Esophagus muscularis mucosa (tissue), 4 donors: Measurements from ENCODE around the gene C16orf46. TPM values are rescaled to one million over a fixed set of nuclear protein-coding genes. Genes with fewer than 3 reads are reported as not detected.

Experiments
- DNase-seq: peaks from one replicate; pipeline ENCODE4 v3.0.0-alpha.2; 2017; ENCODE audit errors: extremely low spot score
- H3K27ac ChIP-seq, 4 donors: fragments of 200-600 bp; sonication (generic); replicated peaks in 1 of 4; 1 replicate in 3 of 4; 2 replicates in 1 of 4; pipeline ENCODE4 v1.5.1; 2016 to 2019; ENCODE audit warnings: mild to moderate bottlenecking in 1 of 4
- H3K27me3 ChIP-seq, 4 donors: fragments of 200-600 bp; sonication (generic); one replicate each; pipeline versions ENCODE4 v1.5.1 to v1.6.0; 2016 to 2019
- H3K36me3 ChIP-seq, 4 donors: fragments of 200-600 bp; sonication (generic); one replicate each; pipeline ENCODE4 v1.5.1; 2016 to 2019
- H3K4me1 ChIP-seq, 4 donors: fragments of 200-600 bp; sonication (generic); one replicate each; pipeline ENCODE4 v1.5.1; 2016 to 2019
- H3K4me3 ChIP-seq, 4 donors: fragments of 200-600 bp; sonication (generic); 1 replicate in 2 of 4; 2 replicates in 2 of 4; pipeline ENCODE4 v1.5.1; 2016 to 2019; ENCODE audit warnings: mild to moderate bottlenecking in 4 of 4, moderate library complexity in 1 of 4
- H3K9me3 ChIP-seq, 4 donors: fragments of 200-600 bp; sonication (generic); 1 replicate in 3 of 4; 2 replicates in 1 of 4; pipeline ENCODE4 v1.5.1; 2016 to 2019
- EP300 ChIP-seq: sonication (generic); formaldehyde crosslinking; IDR thresholded peaks from one replicate; pipeline ENCODE4 v1.6.1; 2017; ENCODE audit warnings: antibody characterized with exemption
- POLR2A ChIP-seq: fragments of 450-650 bp; IDR thresholded peaks from one replicate; pipeline ENCODE4 v1.6.1; 2017; ENCODE audit warnings: antibody characterized with exemption, moderate library complexity, mild to moderate bottlenecking, low read depth
- POLR2AphosphoS5 ChIP-seq, 2 donors: sonication (generic); formaldehyde crosslinking; IDR thresholded peaks; one replicate each; pipeline ENCODE4 v1.6.1; 2017; ENCODE audit warnings: antibody characterized with exemption in 2 of 2
- WGBS: methylation state at CpG from one replicate; pipeline ENCODE4 v1.1.5; 2018; 5-methylcytosine and 5-hydroxymethylcytosine counted together
- intact Hi-C: fragments of 100-400 bp; cut with DNase I; formaldehyde crosslinking; loops from one replicate; pipeline ENCODE4 v1.15.1; 2023
- total RNA-seq, 4 donors: library from RNA; depleted of rRNA; stranded (reverse); fragments of >200 nt; gene quantifications; one replicate each; pipeline versions ENCODE4 v1.1.0 to v1.2.1, GENCODE V29; 2016
- TF ChIP-seq, protein P1 (sequence below), 3 experiments: fragments of 200-600 bp in 2 of 3; fragments of 450-650 bp in 1 of 3; sonication (generic) in 2 of 3; IDR thresholded peaks; one replicate each; pipeline ENCODE4 v1.5.1; 2017 to 2019; ENCODE audit warnings: antibody characterized with exemption in 3 of 3, mild to moderate bottlenecking in 2 of 3, moderate library complexity in 1 of 3

C16orf46 gene
- total RNA-seq, 4 donors from 2014 or later = 1.6 to 2.7 TPM; not detected in 2

DNA sequence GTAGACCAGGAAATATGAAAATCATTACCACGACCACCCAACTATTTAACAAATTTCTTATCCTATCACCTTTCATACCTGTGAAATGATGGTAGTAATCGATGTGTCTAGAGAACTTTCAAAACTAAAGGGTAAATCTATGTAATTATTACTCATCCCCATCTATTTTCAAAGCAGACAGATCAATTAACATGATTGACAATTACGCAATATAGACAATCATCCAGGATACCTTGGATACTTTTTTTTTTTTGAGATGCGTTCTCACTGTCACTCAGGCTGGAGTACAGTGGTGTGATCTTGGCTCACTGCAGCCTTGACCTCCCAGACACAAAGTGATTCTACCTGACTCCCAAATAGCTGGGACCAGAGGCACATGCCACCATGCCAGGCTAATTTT lies 4.0 kb upstream of the C16orf46 start:
- Histone ChIP-seq H3K27me3 (no peaks in the 10 kb centered on the region), H3K36me3 (peaks cover 0 to 16% (median 8%) of the 10 kb centered on the region in 4 donors), H3K9me3 (no peaks in the 10 kb centered on the region), H3K27ac (no peak overlapping the region), H3K4me1 (peaks cover 6 to 12% (median 11%) of the 10 kb centered on the region in 4 donors), H3K4me3 (no peak overlapping the region)
- DNase-seq = no peak
- intact Hi-C loops = no loop called here
- TF ChIP-seq POLR2AphosphoS5 (IDR thresholded peaks at IDR 0.05) = no peak
- WGBS = 97% methylated on average over 4 of the region's 4 CpGs

DNA sequence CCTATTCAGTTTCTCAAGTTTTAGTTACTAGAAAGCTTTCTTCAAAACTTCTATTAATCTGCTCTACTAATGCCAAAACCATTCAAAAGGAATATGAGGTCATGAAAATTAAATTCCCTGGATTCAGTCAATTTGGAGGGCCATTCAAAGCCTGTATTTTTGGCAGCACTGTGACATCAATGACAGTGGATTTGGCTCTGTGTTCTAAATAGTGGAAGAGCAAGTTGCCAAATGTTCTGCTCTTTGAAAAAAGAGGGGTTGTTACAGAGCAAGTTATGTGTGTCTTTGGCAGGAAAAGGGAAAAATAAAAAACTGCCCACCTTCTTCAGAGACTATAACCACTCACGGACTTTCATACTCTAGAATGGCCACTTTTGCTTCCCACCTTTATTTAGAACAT lies 3.2 kb upstream of the C16orf46 start:
- TF ChIP-seq POLR2A = no peak
- no peak for TF ChIP-seq POLR2AphosphoS5 (IDR thresholded peaks at IDR 0.05)
- TF ChIP-seq, protein P1, sequence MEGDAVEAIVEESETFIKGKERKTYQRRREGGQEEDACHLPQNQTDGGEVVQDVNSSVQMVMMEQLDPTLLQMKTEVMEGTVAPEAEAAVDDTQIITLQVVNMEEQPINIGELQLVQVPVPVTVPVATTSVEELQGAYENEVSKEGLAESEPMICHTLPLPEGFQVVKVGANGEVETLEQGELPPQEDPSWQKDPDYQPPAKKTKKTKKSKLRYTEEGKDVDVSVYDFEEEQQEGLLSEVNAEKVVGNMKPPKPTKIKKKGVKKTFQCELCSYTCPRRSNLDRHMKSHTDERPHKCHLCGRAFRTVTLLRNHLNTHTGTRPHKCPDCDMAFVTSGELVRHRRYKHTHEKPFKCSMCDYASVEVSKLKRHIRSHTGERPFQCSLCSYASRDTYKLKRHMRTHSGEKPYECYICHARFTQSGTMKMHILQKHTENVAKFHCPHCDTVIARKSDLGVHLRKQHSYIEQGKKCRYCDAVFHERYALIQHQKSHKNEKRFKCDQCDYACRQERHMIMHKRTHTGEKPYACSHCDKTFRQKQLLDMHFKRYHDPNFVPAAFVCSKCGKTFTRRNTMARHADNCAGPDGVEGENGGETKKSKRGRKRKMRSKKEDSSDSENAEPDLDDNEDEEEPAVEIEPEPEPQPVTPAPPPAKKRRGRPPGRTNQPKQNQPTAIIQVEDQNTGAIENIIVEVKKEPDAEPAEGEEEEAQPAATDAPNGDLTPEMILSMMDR (IDR thresholded peaks at IDR 0.05) = no peak
- no peak for TF ChIP-seq EP300
- no peak overlapping the region for H3K27ac ChIP-seq
- no peaks in the 10 kb centered on the region for H3K27me3 ChIP-seq
- no peaks in the 10 kb centered on the region for H3K9me3 ChIP-seq
- DNase-seq = no peak
- peaks cover 0 to 12% (median 8%) of the 10 kb centered on the region in 4 donors for H3K36me3 ChIP-seq
- intact Hi-C loops = no loop called here
- peaks cover 6 to 13% (median 11%) of the 10 kb centered on the region in 4 donors for H3K4me1 ChIP-seq
- 83% methylated on average over 1 of the region's 1 CpG for WGBS
- no peak overlapping the region for H3K4me3 ChIP-seq

DNA sequence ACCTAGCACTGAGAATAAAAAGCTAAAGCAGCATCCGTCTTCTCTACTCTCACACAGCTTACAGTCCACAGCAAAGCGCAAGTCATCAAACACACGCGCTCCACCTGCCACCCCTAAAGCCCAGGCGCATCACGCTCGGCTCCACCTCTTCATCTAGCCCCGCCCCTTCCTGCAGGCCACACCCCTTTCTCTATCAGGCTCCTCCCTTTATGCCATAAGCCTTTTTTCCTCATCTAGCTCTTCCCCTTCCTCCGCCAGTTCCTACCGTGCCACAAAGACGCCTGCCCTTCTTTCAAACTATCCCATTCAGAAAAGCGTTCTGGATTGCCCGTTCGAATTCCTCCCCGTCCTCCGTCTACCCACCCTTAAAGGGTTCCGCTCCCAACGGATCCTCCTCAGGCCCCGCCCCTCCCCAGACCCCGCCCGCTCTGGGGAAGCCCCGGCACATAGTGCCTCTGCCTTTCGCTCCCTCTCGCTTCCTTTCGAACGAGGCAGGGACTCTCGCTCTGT lies 417 bp downstream of the C16orf46 start:
- intact Hi-C loops = loop anchor here (1.0 to 10.0 kb wide), 2 partner anchors 41 to 72 kb away; partner anchors contain the start of genes ATMIN, CENPN and CMC2
- no peaks in the 10 kb centered on the region for H3K27me3 ChIP-seq
- no peaks in the 10 kb centered on the region for H3K36me3 ChIP-seq

DNA sequence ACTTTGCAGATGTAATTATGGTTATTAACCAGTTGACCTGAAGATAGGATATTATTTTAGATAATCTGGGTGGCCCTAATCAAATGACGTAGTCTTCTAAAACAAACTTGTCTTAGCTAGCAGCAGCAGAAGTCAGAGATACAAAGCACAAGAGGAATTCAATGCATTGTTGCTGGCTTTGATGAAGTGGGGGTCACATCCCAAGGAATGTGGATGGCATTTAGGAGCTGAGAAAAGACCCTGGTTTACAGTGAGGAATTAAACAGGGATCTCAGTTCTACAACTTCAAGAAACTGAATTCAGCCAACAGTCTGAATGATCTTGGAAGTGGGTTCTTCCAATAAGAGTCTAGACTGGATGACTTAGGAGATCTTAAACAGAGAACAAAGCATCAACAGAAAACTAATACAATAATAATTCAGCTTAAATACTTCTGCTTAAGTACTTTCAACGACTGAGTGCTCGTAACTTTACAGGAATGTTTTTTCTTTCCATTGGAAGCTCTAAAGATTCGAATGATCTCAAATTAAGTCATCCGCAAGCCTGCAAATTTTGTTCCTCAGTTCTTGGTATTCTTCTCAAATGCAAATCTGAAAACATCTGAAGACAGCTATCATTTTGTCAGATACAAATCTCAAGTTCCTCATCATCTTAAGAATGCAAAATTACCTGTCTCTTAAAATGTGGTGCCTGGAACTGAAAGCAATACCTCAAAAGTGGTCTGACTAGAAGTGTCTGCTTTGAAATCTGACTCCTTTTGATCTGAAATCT lies 3.3 kb downstream of the C16orf46 start:
- H3K36me3 ChIP-seq = no peaks in the 10 kb centered on the region
- TF ChIP-seq EP300 = no peak
- TF ChIP-seq POLR2AphosphoS5 (IDR thresholded peaks at IDR 0.05) = no peak
- no peak for TF ChIP-seq POLR2A
- TF ChIP-seq, protein P1 (IDR thresholded peaks at IDR 0.05) = no peak
- 73% methylated on average over 5 of the region's 5 CpGs for WGBS
- no peak overlapping the region for H3K4me3 ChIP-seq
- no peak overlapping the region for H3K27ac ChIP-seq
- H3K9me3 ChIP-seq = no peaks in the 10 kb centered on the region
- DNase-seq = no peak
- peaks cover 6 to 13% (median 11%) of the 10 kb centered on the region in 4 donors for H3K4me1 ChIP-seq
- intact Hi-C loops = loop anchor here (10.0 kb wide), 1 partner anchor 69 kb away; the partner anchor contains the start of genes CENPN and CMC2
- H3K27me3 ChIP-seq = no peaks in the 10 kb centered on the region

More for the DNA sequence above, 417 bp downstream of the C16orf46 start:
- Histone ChIP-seq H3K9me3 (no peaks in the 10 kb centered on the region), H3K4me3 (peak overlapping the region; percentile 63 to 81 (median 73)), H3K27ac (peak overlapping the region; percentile 89 to 99 (median 94)), H3K4me1 (peaks cover 6 to 13% (median 11%) of the 10 kb centered on the region in 4 donors)
- DNase-seq = peak; percentile 98
- under 1% methylated on average over 19 of the region's 27 CpGs for WGBS
- TF ChIP-seq POLR2A (no peak), EP300 (no peak), POLR2AphosphoS5 (IDR thresholded peaks at IDR 0.05) (no peak)
- TF ChIP-seq, protein P1 (IDR thresholded peaks at IDR 0.05) = no peak

DNA sequence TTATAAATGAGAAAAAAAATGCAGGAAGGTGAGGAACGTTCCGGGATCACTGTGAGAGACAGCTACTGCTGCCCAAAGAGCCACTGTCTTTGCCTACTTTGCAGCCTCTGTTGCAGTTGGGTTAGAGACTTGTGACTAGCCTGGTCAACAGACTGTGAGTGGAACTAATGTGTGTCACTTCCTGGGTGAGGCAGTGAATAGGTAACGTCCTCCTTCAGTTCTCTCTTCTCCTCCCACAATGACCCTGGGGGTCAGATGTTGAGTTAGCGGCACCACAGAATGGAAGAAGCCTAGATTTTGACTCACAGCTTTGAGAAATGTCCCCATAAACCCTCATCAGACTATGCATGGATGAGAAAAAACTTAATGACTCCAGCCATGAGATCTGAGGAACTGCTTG lies 5.2 kb downstream of the C16orf46 start:
- H3K27ac ChIP-seq = no peak overlapping the region
- H3K4me1 ChIP-seq = peaks cover 0 to 6% (median 5%) of the 10 kb centered on the region in 4 donors
- no peaks in the 10 kb centered on the region for H3K9me3 ChIP-seq
- intact Hi-C loops = loop anchor here (10.0 kb wide), 1 partner anchor 67 kb away; the partner anchor contains the start of genes CENPN and CMC2
- no peak for DNase-seq
- TF ChIP-seq, protein P1 (IDR thresholded peaks at IDR 0.05) = no peak
- no peak for TF ChIP-seq EP300
- TF ChIP-seq POLR2AphosphoS5 (IDR thresholded peaks at IDR 0.05) = no peak
- no peak for TF ChIP-seq POLR2A
- no peaks in the 10 kb centered on the region for H3K27me3 ChIP-seq
- H3K36me3 ChIP-seq = no peaks in the 10 kb centered on the region
- 90% methylated on average over 4 of the region's 4 CpGs for WGBS
- no peak overlapping the region for H3K4me3 ChIP-seq
